Measurements from ENCODE around the gene ZNF710.

ZNF710 gene

DNA sequence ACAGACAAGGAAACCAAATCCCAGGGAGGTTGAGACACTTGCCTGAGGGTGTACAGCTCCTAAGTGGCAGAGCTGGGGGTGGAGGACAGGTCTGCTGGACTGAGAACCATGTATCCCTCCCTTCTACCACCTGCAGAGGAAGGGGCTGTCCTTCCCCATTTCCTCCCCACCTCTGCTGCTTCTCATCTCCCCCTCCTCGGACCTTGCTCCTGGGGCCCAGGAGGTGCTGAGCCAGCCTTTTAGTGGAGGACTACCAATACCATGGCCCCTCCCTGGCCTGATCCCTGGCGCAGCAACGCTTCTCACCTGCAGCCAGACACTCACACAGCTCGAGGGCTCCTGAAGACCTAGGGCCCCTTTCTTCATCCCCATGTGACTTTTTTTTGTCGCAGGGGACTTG lies 50.8 kb downstream of the ZNF710 start:
- Histone ChIP-seq H3K27me3 (ENCODE audit: insufficient read depth, poor library complexity, severe bottlenecking) (no peaks in the 10 kb centered on the region), H3K4me3 (replicated peaks; ENCODE audit: insufficient read depth, low read length) (no peak overlapping the region), H3K27ac (replicated peaks) (no peak overlapping the region)
- no peak for TF ChIP-seq SPI1 (IDR thresholded peaks at IDR 0.05; ENCODE audit: borderline replicate concordance, low read depth)
- TF ChIP-seq, protein P1, sequence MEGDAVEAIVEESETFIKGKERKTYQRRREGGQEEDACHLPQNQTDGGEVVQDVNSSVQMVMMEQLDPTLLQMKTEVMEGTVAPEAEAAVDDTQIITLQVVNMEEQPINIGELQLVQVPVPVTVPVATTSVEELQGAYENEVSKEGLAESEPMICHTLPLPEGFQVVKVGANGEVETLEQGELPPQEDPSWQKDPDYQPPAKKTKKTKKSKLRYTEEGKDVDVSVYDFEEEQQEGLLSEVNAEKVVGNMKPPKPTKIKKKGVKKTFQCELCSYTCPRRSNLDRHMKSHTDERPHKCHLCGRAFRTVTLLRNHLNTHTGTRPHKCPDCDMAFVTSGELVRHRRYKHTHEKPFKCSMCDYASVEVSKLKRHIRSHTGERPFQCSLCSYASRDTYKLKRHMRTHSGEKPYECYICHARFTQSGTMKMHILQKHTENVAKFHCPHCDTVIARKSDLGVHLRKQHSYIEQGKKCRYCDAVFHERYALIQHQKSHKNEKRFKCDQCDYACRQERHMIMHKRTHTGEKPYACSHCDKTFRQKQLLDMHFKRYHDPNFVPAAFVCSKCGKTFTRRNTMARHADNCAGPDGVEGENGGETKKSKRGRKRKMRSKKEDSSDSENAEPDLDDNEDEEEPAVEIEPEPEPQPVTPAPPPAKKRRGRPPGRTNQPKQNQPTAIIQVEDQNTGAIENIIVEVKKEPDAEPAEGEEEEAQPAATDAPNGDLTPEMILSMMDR (IDR thresholded peaks at IDR 0.05; ENCODE audit: insufficient read depth, low read length), result no peak
- no peak for TF ChIP-seq POLR2AphosphoS5 (IDR thresholded peaks at IDR 0.05; ENCODE audit: low read depth)
- TF ChIP-seq, protein P2, sequence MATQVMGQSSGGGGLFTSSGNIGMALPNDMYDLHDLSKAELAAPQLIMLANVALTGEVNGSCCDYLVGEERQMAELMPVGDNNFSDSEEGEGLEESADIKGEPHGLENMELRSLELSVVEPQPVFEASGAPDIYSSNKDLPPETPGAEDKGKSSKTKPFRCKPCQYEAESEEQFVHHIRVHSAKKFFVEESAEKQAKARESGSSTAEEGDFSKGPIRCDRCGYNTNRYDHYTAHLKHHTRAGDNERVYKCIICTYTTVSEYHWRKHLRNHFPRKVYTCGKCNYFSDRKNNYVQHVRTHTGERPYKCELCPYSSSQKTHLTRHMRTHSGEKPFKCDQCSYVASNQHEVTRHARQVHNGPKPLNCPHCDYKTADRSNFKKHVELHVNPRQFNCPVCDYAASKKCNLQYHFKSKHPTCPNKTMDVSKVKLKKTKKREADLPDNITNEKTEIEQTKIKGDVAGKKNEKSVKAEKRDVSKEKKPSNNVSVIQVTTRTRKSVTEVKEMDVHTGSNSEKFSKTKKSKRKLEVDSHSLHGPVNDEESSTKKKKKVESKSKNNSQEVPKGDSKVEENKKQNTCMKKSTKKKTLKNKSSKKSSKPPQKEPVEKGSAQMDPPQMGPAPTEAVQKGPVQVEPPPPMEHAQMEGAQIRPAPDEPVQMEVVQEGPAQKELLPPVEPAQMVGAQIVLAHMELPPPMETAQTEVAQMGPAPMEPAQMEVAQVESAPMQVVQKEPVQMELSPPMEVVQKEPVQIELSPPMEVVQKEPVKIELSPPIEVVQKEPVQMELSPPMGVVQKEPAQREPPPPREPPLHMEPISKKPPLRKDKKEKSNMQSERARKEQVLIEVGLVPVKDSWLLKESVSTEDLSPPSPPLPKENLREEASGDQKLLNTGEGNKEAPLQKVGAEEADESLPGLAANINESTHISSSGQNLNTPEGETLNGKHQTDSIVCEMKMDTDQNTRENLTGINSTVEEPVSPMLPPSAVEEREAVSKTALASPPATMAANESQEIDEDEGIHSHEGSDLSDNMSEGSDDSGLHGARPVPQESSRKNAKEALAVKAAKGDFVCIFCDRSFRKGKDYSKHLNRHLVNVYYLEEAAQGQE (IDR thresholded peaks at IDR 0.05; ENCODE audit: insufficient replicate concordance, low read depth), result no peak
- no peak for TF ChIP-seq GABPA (IDR thresholded peaks at IDR 0.05; ENCODE audit: low read depth)
- no peak for DNase-seq (ENCODE audit: low read depth in 1 of 2, low spot score in 1 of 2)

DNA sequence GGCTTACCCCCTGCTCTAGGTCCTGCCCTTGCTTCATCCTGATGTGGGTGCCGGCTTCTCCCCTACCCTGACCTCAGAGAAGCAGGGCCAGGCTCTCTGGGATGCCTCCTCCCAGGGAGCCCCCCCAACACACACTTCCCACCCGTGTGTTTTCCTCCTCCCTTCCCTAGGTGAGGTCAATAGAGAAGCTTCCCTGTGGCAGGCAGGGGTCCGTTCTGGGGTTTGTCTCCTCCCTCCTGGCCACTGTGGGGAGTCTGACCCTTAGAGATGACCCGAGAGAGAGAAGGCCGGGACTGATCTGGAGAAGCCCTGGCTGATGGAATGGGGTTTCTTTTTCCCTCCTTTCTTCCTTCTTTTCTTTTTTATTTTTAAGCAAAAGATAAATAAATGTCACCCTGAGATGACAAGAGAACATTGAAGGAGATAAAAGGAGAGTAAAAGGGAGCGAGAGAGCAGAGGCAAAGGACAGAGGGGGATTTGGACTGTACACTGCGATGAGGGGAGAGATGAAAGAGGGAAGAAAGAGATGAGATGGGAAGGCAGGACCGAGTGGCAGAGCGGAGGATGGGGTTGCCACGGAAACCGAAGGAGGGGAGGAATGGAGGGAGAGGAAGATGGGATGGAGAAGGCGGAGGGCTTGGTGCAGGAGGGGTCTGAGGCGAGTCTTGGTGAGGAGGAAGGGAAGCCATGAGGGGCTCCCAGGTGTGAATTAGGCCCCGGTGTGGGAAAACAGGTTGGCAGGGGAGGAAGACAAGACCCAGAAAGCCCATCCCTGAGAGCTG lies 52.8 kb downstream of the ZNF710 start:
- TF ChIP-seq, protein P1 (IDR thresholded peaks at IDR 0.05; ENCODE audit: insufficient read depth, low read length), result no peak
- TF ChIP-seq, protein P2 (IDR thresholded peaks at IDR 0.05; ENCODE audit: insufficient replicate concordance, low read depth), result no peak
- TF ChIP-seq GABPA (IDR thresholded peaks at IDR 0.05; ENCODE audit: low read depth) (no peak), SPI1 (IDR thresholded peaks at IDR 0.05; ENCODE audit: borderline replicate concordance, low read depth) (no peak), POLR2AphosphoS5 (IDR thresholded peaks at IDR 0.05; ENCODE audit: low read depth) (no peak)
- Histone ChIP-seq H3K27me3 (ENCODE audit: insufficient read depth, poor library complexity, severe bottlenecking) (no peaks in the 10 kb centered on the region), H3K4me3 (replicated peaks; ENCODE audit: insufficient read depth, low read length) (no peak overlapping the region), H3K27ac (replicated peaks) (no peak overlapping the region)
- no peak for DNase-seq (ENCODE audit: low read depth in 1 of 2, low spot score in 1 of 2)

DNA sequence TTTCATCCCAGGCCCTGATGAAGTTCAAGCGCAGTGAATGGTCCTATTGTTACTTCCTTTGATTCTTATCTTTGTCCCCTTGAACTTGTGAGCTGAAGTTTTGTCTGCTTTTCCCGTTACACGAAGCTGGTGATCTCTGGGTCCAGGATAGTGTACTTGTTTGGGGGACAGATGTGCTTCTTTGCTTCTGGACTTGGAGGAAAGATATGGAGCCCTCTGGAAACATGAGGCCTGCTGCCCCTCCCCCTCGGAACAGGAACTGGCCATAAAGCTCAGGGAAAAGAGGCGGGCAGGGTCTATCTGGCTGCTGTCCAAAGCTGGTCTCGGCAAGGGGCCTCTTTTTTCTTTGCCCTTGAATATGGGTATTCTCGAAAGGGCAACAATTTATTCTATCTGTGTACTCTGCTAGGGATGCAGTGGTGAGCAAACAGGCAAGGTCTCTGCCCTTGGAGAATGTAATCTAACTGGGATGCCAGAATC lies 53.5 kb downstream of the ZNF710 start:
- H3K27ac ChIP-seq (replicated peaks), result no peak overlapping the region
- TF ChIP-seq, protein P1 (IDR thresholded peaks at IDR 0.05; ENCODE audit: insufficient read depth, low read length), result no peak
- TF ChIP-seq GABPA (IDR thresholded peaks at IDR 0.05; ENCODE audit: low read depth) (no peak), POLR2AphosphoS5 (IDR thresholded peaks at IDR 0.05; ENCODE audit: low read depth) (no peak), SPI1 (IDR thresholded peaks at IDR 0.05; ENCODE audit: borderline replicate concordance, low read depth) (no peak)
- TF ChIP-seq, protein P2 (IDR thresholded peaks at IDR 0.05; ENCODE audit: insufficient replicate concordance, low read depth), result no peak
- no peaks in the 10 kb centered on the region for H3K27me3 ChIP-seq (ENCODE audit: insufficient read depth, poor library complexity, severe bottlenecking)
- DNase-seq (ENCODE audit: low read depth in 1 of 2, low spot score in 1 of 2), result no peak
- no peak overlapping the region for H3K4me3 ChIP-seq (replicated peaks; ENCODE audit: insufficient read depth, low read length)

All from HL-60 (cell line).